WTC11 (cell line): Measurements from ENCODE around the gene TOM1L2. TPM values are rescaled to one million over a fixed set of nuclear protein-coding genes. Genes with fewer than 3 reads are reported as not detected.

Experiments used
- ATAC-seq: fragments of 200-7000 bp; cut with Tn5 transposase; 2 replicates; pipeline ENCODE4 v1.10.0; 2021; ENCODE audit warnings: mild to moderate bottlenecking, moderate library complexity
- CTCF ChIA-PET: fragments of 300-600 bp; sonication (Branson Sonifier 250); formaldehyde crosslinking; loops from one replicate; lab custom pipeline; 2021; ENCODE audit warnings: antibody characterized with exemption; lab: Charles Lee
- POLR2A ChIA-PET: fragments of 350-600 bp; sonication (Branson Sonifier 250); formaldehyde crosslinking; loops from one replicate; lab custom pipeline; 2021; ENCODE audit warnings: antibody characterized with exemption; lab: Charles Lee
- DNase-seq: peaks from one replicate; pipeline ENCODE4 v3.0.0; 2021; ENCODE audit warnings: low spot score
- H3K27ac Mint-ChIP-seq: 2 replicates; pipeline ENCODE4 v1.8.0; 2021; ENCODE audit warnings: mixed read lengths
- H3K27me3 Mint-ChIP-seq: 2 replicates; pipeline ENCODE4 v1.8.0; 2021; ENCODE audit warnings: low read depth, mild to moderate bottlenecking, moderate library complexity, mixed read lengths
- H3K36me3 Mint-ChIP-seq: 2 replicates; pipeline ENCODE4 v1.8.0; 2021; ENCODE audit warnings: mixed read lengths
- H3K4me1 Mint-ChIP-seq: 2 replicates; pipeline ENCODE4 v1.8.0; 2022; ENCODE audit warnings: mixed read lengths
- H3K4me3 Mint-ChIP-seq: 2 replicates; pipeline ENCODE4 v1.8.0; 2021; ENCODE audit warnings: mild to moderate bottlenecking, moderate library complexity, mixed read lengths
- H3K9me3 Mint-ChIP-seq: 2 replicates; pipeline ENCODE4 v1.8.0; 2021; ENCODE audit warnings: mixed read lengths
- AFF4 ChIP-seq: sonication (generic); formaldehyde crosslinking; IDR thresholded peaks from 2 replicates; pipeline ENCODE4 v1.8.1; 2023; ENCODE audit warnings: mild to moderate bottlenecking, missing genetic modification reagents, borderline replicate concordance
- ATF3 ChIP-seq: sonication (generic); formaldehyde crosslinking; conservative IDR thresholded peaks from 2 replicates; pipeline ENCODE4 v1.8.1; 2022; ENCODE audit warnings: mild to moderate bottlenecking, missing genetic modification reagents
- CBFB ChIP-seq: sonication (generic); formaldehyde crosslinking; IDR thresholded peaks from 2 replicates; pipeline ENCODE4 v1.8.1; 2022; ENCODE audit warnings: mild to moderate bottlenecking, low read depth, missing genetic modification reagents
- CTCF ChIP-seq: fragments of 200-600 bp; IDR thresholded peaks from 2 replicates; pipeline ENCODE4 v1.8.0; 2022; ENCODE audit warnings: antibody characterized with exemption
- E2F1 ChIP-seq: sonication (generic); formaldehyde crosslinking; IDR thresholded peaks from 2 replicates; pipeline ENCODE4 v1.8.0; 2022; ENCODE audit warnings: mild to moderate bottlenecking, missing genetic modification reagents
- ESRRA ChIP-seq: sonication (generic); formaldehyde crosslinking; IDR thresholded peaks from 2 replicates; pipeline ENCODE4 v1.8.1; 2022; ENCODE audit warnings: mild to moderate bottlenecking, missing genetic modification reagents, borderline replicate concordance
- FOXJ3 ChIP-seq: sonication (generic); formaldehyde crosslinking; IDR thresholded peaks from 2 replicates; pipeline ENCODE4 v1.9.0; 2021; ENCODE audit warnings: missing genetic modification reagents, mild to moderate bottlenecking, borderline replicate concordance
- GTF2I ChIP-seq: fragments of 250-450 bp; sonication (Bioruptor Pico); conservative IDR thresholded peaks from 2 replicates; pipeline ENCODE4 v1.4.0; 2021; ENCODE audit warnings: mild to moderate bottlenecking
- NFYB ChIP-seq: sonication (generic); formaldehyde crosslinking; conservative IDR thresholded peaks from 2 replicates; pipeline ENCODE4 v1.8.0; 2022; ENCODE audit warnings: low read depth, missing genetic modification reagents
- NR1H2 ChIP-seq: sonication (generic); formaldehyde crosslinking; IDR thresholded peaks from 2 replicates; pipeline ENCODE4 v1.9.0; 2021; ENCODE audit warnings: mild to moderate bottlenecking, moderate library complexity, missing genetic modification reagents
- RORB ChIP-seq: fragments of 250-450 bp; sonication (Bioruptor Pico); IDR thresholded peaks from 2 replicates; pipeline ENCODE4 v1.9.0; 2021; ENCODE audit warnings: mild to moderate bottlenecking
- SOX15 ChIP-seq: fragments of 250-450 bp; sonication (Bioruptor Pico); IDR thresholded peaks from 2 replicates; pipeline ENCODE4 v1.9.0; 2021; ENCODE audit warnings: mild to moderate bottlenecking
- SP1 ChIP-seq: sonication (generic); formaldehyde crosslinking; conservative IDR thresholded peaks from 2 replicates; pipeline ENCODE4 v1.8.1; 2022; ENCODE audit warnings: missing genetic modification reagents
- TP53 ChIP-seq: sonication (generic); formaldehyde crosslinking; IDR thresholded peaks from 2 replicates; pipeline ENCODE4 v1.8.1; 2023; ENCODE audit warnings: mild to moderate bottlenecking, missing genetic modification reagents
- USF2 ChIP-seq: sonication (generic); formaldehyde crosslinking; IDR thresholded peaks from 2 replicates; pipeline ENCODE4 v1.8.1; 2023; ENCODE audit warnings: mild to moderate bottlenecking, missing genetic modification reagents, moderate library complexity
- ZBTB43 ChIP-seq: sonication (generic); formaldehyde crosslinking; IDR thresholded peaks from 2 replicates; pipeline ENCODE4 v1.8.1; 2023; ENCODE audit warnings: mild to moderate bottlenecking, missing genetic modification reagents
- ZNF532 ChIP-seq: fragments of 250-450 bp; sonication (Bioruptor Pico); IDR thresholded peaks from 2 replicates; pipeline ENCODE4 v1.9.0; 2021; ENCODE audit warnings: mild to moderate bottlenecking, borderline replicate concordance
- total RNA-seq: library from RNA; stranded (reverse); gene quantifications from 3 replicates; pipeline ENCODE4 v1.2.3, GENCODE V29; 2021

Gene TOM1L2
- total RNA-seq, 1 experiment from 2014 or later = 6.4 TPM

GRCh38 chr17:17865035-17865434 lies 107.2 kb downstream of the TOM1L2 start (continued):
- TF ChIP-seq ZBTB43 (CRISPR knock-in tag) = no peak
- no peak for TF ChIP-seq USF2 (CRISPR knock-in tag)
- TF ChIP-seq ESRRA (CRISPR knock-in tag) = no peak
- TF ChIP-seq NR1H2 = no peak
- TF ChIP-seq CTCF = no peak

GRCh38 chr17:17860766-17861107 lies 111.5 kb downstream of the TOM1L2 start:
- ChIA-PET CTCF (interaction anchor here (0.5 to 4.0 kb wide), 25 partner anchors 9 to 465 kb away, joined by 3 to 60 read pairs (median 6); partner anchors contain the start of gene SREBF1), POLR2A (interaction anchor here (0.9 to 1.7 kb wide), 3 partner anchors 16 to 37 kb away, joined by 3 to 16 read pairs (median 3); partner anchors contain the start of gene SREBF1)
- Mint-ChIP-seq H3K27me3 (no peaks in the 10 kb centered on the region), H3K27ac (no peak overlapping the region), H3K36me3 (no peaks in the 10 kb centered on the region), H3K4me3 (no peak overlapping the region), H3K4me1 (peaks cover 11% of the 10 kb centered on the region), H3K9me3 (no peaks in the 10 kb centered on the region)
- peak; percentile 14; the same call in 1 of the 2 replicates for ATAC-seq
- no peak for TF ChIP-seq GTF2I (CRISPR knock-in tag)
- TF ChIP-seq E2F1 = no peak
- TF ChIP-seq CBFB (CRISPR knock-in tag) = no peak
- no peak for TF ChIP-seq TP53
- DNase-seq = no peak

GRCh38 chr17:17859909-17860765 lies 112.1 kb downstream of the TOM1L2 start:
- Mint-ChIP-seq H3K4me3 (no peak overlapping the region), H3K9me3 (no peaks in the 10 kb centered on the region), H3K27ac (no peak overlapping the region), H3K36me3 (no peaks in the 10 kb centered on the region), H3K27me3 (no peaks in the 10 kb centered on the region), H3K4me1 (peaks cover 11% of the 10 kb centered on the region)
- POLR2A ChIA-PET = interaction anchor here (0.6 to 1.7 kb wide), 5 partner anchors 13 to 61 kb away, joined by 3 to 16 read pairs (median 3); partner anchors contain the start of gene SREBF1
- peak; percentile 93 for ATAC-seq
- CTCF ChIA-PET = interaction anchor here (0.5 to 4.0 kb wide), 29 partner anchors 9 to 465 kb away, joined by 3 to 60 read pairs (median 6); partner anchors contain the start of gene SREBF1
- peak; percentile 75 for DNase-seq
- no peak for TF ChIP-seq NFYB
- no peak for TF ChIP-seq ZNF532 (CRISPR knock-in tag)
- no peak for TF ChIP-seq RORB (CRISPR knock-in tag)
- TF ChIP-seq SOX15 (CRISPR knock-in tag) = no peak
- TF ChIP-seq FOXJ3 = no peak
- TF ChIP-seq SP1 (CRISPR knock-in tag) = 0 out of 2 replicates have a peak, but pooled peaks have one; percentile 37
- TF ChIP-seq AFF4 = no peak
- TF ChIP-seq ATF3 = no peak
